Subcutaneous adipose tissue (tissue), 4 donors: ENCODE data around the gene EXOC4. TPM values are rescaled to one million over a fixed set of nuclear protein-coding genes. Genes with fewer than 3 reads are reported as not detected.

Source experiments
- small RNA-seq: library from RNA; depleted of rRNA; stranded (forward); fragments of <200 nt; gene quantifications from one replicate; pipeline ENCODE3, GENCODE V24; 2016
- total RNA-seq, 4 donors: library from RNA; depleted of rRNA; stranded (reverse); fragments of >200 nt; gene quantifications; one replicate each; pipeline ENCODE4 v1.1.0, GENCODE V29; 2016
- TF ChIP-seq, protein P1 (sequence below): fragments of 450-650 bp; IDR thresholded peaks from one replicate; pipeline ENCODE4 v1.5.1; 2016; ENCODE audit warnings: low read depth, mild to moderate bottlenecking, control low read depth, antibody characterized with exemption, moderate library complexity

EXOC4 gene
- total RNA-seq, 4 donors from 2014 or later = 62.9 to 84.3 (median 77.3) TPM

DNA sequence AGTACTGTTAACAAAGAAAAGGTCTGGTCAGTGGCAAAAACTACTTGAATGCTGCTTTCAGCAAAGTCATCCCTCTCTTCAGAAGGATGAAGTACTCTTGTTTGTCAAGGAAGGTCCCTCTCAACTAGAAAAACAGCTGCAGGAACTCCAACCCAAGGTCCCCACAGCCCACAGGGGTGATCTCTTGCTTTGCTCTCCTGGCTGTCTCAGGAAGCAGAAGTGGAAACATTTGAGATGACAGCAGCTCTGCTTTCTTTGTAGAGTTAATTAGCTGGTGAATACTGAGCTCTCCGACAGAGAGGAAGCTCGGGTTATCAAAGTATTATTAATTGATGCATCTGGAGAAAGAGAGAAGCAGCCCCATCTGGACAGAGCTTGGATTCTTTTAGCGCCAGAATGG is 848.8 kb downstream of the EXOC4 start:
- TF ChIP-seq, protein P1, sequence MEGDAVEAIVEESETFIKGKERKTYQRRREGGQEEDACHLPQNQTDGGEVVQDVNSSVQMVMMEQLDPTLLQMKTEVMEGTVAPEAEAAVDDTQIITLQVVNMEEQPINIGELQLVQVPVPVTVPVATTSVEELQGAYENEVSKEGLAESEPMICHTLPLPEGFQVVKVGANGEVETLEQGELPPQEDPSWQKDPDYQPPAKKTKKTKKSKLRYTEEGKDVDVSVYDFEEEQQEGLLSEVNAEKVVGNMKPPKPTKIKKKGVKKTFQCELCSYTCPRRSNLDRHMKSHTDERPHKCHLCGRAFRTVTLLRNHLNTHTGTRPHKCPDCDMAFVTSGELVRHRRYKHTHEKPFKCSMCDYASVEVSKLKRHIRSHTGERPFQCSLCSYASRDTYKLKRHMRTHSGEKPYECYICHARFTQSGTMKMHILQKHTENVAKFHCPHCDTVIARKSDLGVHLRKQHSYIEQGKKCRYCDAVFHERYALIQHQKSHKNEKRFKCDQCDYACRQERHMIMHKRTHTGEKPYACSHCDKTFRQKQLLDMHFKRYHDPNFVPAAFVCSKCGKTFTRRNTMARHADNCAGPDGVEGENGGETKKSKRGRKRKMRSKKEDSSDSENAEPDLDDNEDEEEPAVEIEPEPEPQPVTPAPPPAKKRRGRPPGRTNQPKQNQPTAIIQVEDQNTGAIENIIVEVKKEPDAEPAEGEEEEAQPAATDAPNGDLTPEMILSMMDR = no peak

DNA sequence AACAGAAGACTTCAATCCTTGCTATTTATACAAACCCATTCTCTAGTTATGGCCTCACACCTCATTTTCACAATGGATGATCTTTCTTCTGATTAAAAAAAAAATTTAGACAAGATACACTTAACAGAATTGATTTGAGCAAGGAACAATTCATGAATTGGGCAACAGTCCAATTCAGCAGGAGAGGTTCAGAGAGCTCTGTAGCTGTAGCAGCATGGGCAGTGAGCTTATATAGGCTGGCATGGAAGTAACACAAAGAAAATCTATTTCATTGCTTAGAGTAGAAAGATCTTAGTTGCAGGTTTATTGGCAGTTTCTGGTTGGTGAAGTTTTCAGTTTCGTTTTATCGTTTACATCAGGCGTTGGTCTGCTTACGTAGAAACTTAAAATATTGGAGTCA is 851.3 kb downstream of the EXOC4 start:
- TF ChIP-seq, protein P1 = no peak

DNA sequence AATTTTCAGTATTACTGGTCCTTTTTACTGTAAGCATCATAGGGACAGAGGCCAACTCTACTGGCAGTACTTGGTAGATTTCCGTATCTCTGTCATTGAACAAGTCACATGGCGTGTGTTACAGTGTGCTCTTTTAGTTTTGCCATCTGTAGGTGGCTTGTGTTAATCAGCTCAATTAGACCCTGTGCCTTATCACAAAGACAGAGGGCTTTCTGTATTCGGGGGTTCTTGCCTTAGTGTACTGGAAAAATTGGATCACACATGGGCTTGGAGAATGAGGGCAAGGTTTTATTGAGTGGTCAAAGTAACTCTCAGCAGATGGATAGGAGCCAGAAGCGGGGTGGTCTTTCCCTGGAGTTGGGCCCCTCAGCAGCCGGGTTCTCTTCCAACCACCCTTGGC is 853.0 kb downstream of the EXOC4 start:
- TF ChIP-seq, protein P1 = no peak

DNA sequence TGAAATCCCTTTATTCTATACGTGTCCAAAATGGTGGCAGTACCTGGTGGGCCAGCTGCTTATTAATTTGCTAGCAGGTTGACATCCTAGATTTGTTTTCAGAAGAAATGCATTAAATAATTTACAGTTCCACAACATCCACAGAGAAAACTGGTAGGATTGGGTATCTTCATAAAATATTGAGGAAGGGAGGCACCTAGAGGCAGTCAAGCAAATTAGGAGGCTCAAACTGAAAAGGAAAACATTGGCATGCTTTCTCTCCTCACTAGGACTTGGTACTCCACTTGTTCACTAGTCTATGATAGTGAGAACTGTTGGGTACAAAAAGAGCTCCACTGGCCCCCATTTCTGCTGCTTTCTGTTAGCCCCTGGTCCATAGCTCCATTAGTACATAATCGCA is 855.9 kb downstream of the EXOC4 start:
- TF ChIP-seq, protein P1 = no peak

DNA sequence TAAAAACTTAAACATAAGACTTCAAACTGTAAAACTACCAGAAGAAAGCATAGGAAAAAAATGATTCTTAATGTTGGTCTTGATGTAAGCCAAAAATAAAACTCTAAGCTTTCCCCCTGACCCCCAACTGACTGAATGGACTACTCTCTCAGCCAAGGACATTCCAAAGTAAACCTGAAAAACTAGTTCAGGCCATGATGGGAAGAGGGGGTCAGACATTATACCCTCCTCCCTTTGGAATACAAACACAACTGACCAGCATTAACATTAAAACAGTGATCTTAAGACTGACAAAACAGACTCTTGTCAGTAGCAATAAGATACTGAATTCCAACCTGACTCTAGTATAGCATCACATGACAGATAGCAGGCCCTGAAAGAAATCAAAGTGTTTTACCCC is 860.8 kb downstream of the EXOC4 start:
- TF ChIP-seq, protein P1 = no peak

DNA sequence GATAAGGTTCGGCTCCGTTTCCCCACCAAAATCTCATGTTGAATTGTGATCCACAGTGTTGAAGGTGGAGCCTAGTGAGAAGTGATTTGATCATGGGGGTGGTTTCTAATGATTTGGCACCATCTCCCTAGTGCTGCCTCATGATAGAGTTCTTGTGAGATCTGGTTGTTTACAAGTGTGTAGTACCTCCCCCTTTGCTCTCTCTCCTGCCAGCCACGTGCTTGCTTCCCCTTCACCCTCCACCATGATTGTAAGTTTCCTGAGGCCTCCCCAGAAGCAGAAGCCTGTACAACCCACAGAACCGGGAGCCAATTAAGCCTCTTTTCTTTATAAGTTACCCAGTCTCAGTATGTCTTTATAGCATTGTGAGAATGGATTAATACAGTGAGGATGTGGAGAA is 862.1 kb downstream of the EXOC4 start:
- TF ChIP-seq, protein P1 = no peak

Small RNA genes lying within 50 kb of the gene (small RNA-seq; reads per million reads assigned to genes)
- not detected for gene MIR6133

Other genes with a start within 250 kb of the EXOC4 start
- gene CHCHD3, start 171.0 kb upstream of the EXOC4 start, total RNA-seq = 10 to 100 TPM; 44.9 to 69.7 (median 55.8) TPM